Erythroblast (primary cell): ENCODE measurements around the gene ADAMTSL1.

Source experiments
- GATA1 ChIP-seq: IDR thresholded peaks from 2 replicates; pipeline ENCODE4 v1.6.1; 2011; ENCODE audit warnings: low read depth, mild to moderate bottlenecking, control low read depth, low read length, moderate library complexity
- POLR2A ChIP-seq: IDR thresholded peaks from 2 replicates; pipeline ENCODE4 v1.6.1; 2011; ENCODE audit warnings: mild to moderate bottlenecking, low read length

GRCh38 chr9:18638371-18639249 is 164.7 kb downstream of the ADAMTSL1 start:
- TF ChIP-seq POLR2A (no peak), GATA1 (no peak)
